ENCODE results near the gene TMEM114. TPM values are rescaled to one million over a fixed set of nuclear protein-coding genes. Genes with fewer than 3 reads are reported as not detected.

The TMEM114 gene
- total and polyA plus RNA-seq, 5 donors from 2014 or later = not detected

DNA sequence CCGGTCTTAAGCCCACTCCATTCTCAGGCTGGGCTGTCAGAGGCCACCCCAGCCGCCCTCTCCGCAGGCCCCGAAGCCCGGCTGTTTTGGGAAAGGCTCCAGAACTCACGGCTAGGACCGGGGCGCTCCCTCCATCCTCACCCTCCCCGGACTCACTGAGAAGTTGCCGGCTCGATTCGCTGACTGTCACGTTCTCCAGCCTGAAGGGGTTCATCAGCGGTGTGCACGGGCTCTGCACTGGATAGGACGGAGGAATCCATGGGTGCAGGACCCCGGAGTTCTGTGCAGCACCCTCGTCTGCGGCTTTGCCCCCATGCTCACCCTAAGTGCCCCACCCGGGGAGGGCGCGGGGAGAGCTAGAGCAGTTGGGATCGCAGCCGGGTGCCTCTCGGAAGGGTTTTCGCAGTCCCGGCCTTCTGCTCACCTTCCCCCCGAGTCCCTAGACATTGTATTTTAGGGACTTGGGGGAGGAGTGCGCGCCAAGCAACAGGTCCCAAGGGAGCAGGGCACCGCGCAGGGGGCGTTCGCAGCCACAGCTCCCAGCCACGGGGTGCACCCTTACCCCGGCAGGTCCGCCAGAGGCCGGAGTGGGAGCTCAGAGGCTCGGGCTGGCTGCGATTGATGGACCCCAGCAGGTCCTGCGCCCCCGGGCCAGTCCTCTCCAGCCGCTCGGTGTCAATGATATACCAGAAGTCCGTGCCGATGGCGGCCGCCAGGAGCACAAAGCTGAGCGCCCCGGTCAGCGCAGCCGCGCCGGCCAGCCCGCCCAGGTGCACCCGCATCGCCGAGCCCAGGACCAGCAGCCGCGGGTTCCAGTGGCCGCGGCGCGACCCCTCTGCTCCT is 1.0 kb downstream of the TMEM114 start:
- H3K27ac Mint-ChIP-seq = no peak overlapping the region
- peaks cover 0 to 6% (median under 1%) of the 10 kb centered on the region in 4 donors for H3K4me1 Mint-ChIP-seq
- H3K4me1 ChIP-seq (ENCODE audit: control insufficient read depth, insufficient read depth, low read length, poor library complexity, severe bottlenecking) = no peaks in the 10 kb centered on the region
- H3K36me3 ChIP-seq (ENCODE audit: control insufficient read depth, insufficient read depth, low read length) = no peaks in the 10 kb centered on the region
- ATAC-seq (ENCODE audit: low read depth in 2 of 2) = no peak
- peaks cover 17% of the 10 kb centered on the region for H3K27me3 ChIP-seq (ENCODE audit: control insufficient read depth, insufficient read depth, low read length)
- DNase-seq = no peak
- no peak overlapping the region for H3K4me3 Mint-ChIP-seq
- no peaks in the 10 kb centered on the region for H3K36me3 Mint-ChIP-seq
- H3K9me3 Mint-ChIP-seq = peaks cover 0 to 2% (median 0%) of the 10 kb centered on the region in 7 donors
- H3K4me3 ChIP-seq (ENCODE audit: low read depth, low read length) = no peak overlapping the region
- peaks cover 29% of the 10 kb centered on the region for H3K27me3 Mint-ChIP-seq
- no peak overlapping the region for H3K27ac ChIP-seq (ENCODE audit: insufficient read depth, low read length, poor library complexity, severe bottlenecking)
- no peaks in the 10 kb centered on the region for H3K9me3 ChIP-seq (ENCODE audit: control insufficient read depth in 2 of 2, low read length in 2 of 2)

DNA sequence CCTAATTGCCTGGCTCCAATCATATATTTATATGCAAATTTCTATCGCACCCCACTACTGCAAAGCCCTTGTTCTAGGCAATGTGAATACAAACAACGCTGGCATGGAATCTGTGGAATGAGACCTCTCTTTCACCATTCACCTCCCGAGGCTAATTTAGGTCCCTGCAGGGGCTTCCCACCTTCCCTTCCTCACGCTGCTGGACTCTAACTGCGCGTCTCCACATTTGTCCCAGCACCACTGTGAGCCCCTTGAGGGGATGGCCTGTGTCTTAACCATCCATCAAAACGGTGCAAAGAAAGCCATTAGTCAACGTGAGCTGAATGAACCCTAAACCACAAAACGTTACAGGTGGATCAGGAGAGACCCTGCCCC is 1.6 kb downstream of the TMEM114 start:
- no peak for DNase-seq
- Mint-ChIP-seq H3K9me3 (peaks cover 0 to 2% (median 0%) of the 10 kb centered on the region in 7 donors), H3K4me3 (no peak overlapping the region), H3K27ac (no peak overlapping the region), H3K27me3 (peaks cover 25% of the 10 kb centered on the region), H3K4me1 (peaks cover 0 to 6% (median under 1%) of the 10 kb centered on the region in 4 donors), H3K36me3 (no peaks in the 10 kb centered on the region)
- Histone ChIP-seq H3K27me3 (ENCODE audit: control insufficient read depth, insufficient read depth, low read length) (peaks cover 17% of the 10 kb centered on the region), H3K4me1 (ENCODE audit: control insufficient read depth, insufficient read depth, low read length, poor library complexity, severe bottlenecking) (no peaks in the 10 kb centered on the region), H3K27ac (ENCODE audit: insufficient read depth, low read length, poor library complexity, severe bottlenecking) (no peak overlapping the region), H3K36me3 (ENCODE audit: control insufficient read depth, insufficient read depth, low read length) (no peaks in the 10 kb centered on the region), H3K4me3 (ENCODE audit: low read depth, low read length) (no peak overlapping the region), H3K9me3 (ENCODE audit: control insufficient read depth in 2 of 2, low read length in 2 of 2) (no peaks in the 10 kb centered on the region)
- ATAC-seq (ENCODE audit: low read depth in 2 of 2) = no peak

DNA sequence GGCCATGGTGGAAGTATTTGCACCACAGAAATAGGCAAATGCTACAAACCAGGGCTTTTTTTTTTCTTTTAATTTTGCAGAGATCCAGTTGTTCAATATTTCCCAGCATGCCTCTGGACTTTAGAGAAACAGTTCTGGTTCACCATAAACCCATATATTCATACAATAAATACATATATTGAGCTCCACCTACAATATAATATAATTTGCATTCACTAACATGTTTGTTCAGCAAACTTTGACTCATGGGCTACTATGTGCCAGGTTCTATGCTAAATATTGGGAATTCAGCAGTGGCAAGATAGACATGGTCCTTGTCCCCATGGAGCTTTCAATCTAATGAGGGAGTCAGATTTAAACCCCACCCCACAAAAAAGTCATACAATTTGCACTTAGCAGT is 3.2 kb downstream of the TMEM114 start:
- Mint-ChIP-seq H3K27me3 (peaks cover 31% of the 10 kb centered on the region), H3K27ac (no peak overlapping the region), H3K4me3 (no peak overlapping the region), H3K36me3 (no peaks in the 10 kb centered on the region), H3K4me1 (peaks cover 0 to 6% (median under 1%) of the 10 kb centered on the region in 4 donors), H3K9me3 (peaks cover 0 to 2% (median 0%) of the 10 kb centered on the region in 7 donors)
- Histone ChIP-seq H3K36me3 (ENCODE audit: control insufficient read depth, insufficient read depth, low read length) (no peaks in the 10 kb centered on the region), H3K4me3 (ENCODE audit: low read depth, low read length) (no peak overlapping the region), H3K27ac (ENCODE audit: insufficient read depth, low read length, poor library complexity, severe bottlenecking) (no peak overlapping the region), H3K27me3 (ENCODE audit: control insufficient read depth, insufficient read depth, low read length) (peaks cover 10% of the 10 kb centered on the region), H3K4me1 (ENCODE audit: control insufficient read depth, insufficient read depth, low read length, poor library complexity, severe bottlenecking) (no peaks in the 10 kb centered on the region), H3K9me3 (ENCODE audit: control insufficient read depth in 2 of 2, low read length in 2 of 2) (no peaks in the 10 kb centered on the region)
- ATAC-seq (ENCODE audit: low read depth in 2 of 2) (no peak), DNase-seq (no peak)

DNA sequence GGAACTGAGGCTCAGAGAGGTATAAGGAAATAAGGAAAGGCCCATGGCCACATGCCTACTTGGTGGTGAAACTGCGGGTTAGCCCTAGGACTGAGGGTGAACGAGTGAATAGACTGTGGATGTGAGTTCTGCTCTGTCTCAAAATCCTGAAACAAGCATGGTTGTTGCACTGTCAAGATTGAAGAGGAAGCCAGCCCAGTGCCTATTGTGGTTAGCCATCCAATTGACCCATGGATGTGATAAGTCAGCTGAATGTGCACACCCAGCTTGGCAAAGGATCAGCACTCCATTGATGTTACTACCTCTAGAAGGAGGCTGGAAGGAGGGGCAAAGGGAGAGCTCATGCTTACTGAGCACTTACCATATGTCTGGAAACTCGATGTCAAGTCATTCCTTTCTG is 4.5 kb downstream of the TMEM114 start:
- peaks cover 0 to 6% (median 2%) of the 10 kb centered on the region in 4 donors for H3K4me1 Mint-ChIP-seq
- H3K4me3 Mint-ChIP-seq = no peak overlapping the region
- H3K36me3 Mint-ChIP-seq = no peaks in the 10 kb centered on the region
- ATAC-seq (ENCODE audit: low read depth in 2 of 2) (no peak), DNase-seq (no peak)
- no peaks in the 10 kb centered on the region for H3K9me3 ChIP-seq (ENCODE audit: control insufficient read depth in 2 of 2, low read length in 2 of 2)
- no peak overlapping the region for H3K27ac ChIP-seq (ENCODE audit: insufficient read depth, low read length, poor library complexity, severe bottlenecking)
- no peaks in the 10 kb centered on the region for H3K36me3 ChIP-seq (ENCODE audit: control insufficient read depth, insufficient read depth, low read length)
- H3K27me3 Mint-ChIP-seq = peaks cover 31% of the 10 kb centered on the region
- H3K4me3 ChIP-seq (ENCODE audit: low read depth, low read length) = no peak overlapping the region
- no peaks in the 10 kb centered on the region for H3K4me1 ChIP-seq (ENCODE audit: control insufficient read depth, insufficient read depth, low read length, poor library complexity, severe bottlenecking)
- H3K9me3 Mint-ChIP-seq = peaks cover 0 to 2% (median 0%) of the 10 kb centered on the region in 7 donors
- no peak overlapping the region for H3K27ac Mint-ChIP-seq
- peaks cover 8% of the 10 kb centered on the region for H3K27me3 ChIP-seq (ENCODE audit: control insufficient read depth, insufficient read depth, low read length)

DNA sequence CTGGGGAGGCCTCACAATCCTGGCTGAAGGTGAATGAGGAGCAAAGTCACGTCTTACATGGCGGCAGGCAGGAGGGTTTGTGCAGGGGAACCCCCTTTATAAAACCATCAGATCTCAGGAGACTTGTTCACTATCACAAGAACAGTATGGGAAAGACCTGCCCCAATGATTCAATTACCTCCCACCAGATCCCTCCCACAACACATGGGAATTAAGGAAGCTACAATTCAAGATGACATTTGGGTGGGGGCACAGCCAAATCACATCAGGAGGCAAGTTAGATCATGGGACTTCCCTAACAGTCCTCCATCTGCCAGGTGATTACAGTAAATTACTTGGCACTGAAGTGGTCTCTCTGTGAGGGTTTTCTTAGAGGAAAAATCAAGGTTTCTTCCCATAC is 5.3 kb downstream of the TMEM114 start:
- H3K9me3 Mint-ChIP-seq = peaks cover 0 to 2% (median 0%) of the 10 kb centered on the region in 7 donors
- H3K27ac Mint-ChIP-seq = no peak overlapping the region
- peaks cover 31% of the 10 kb centered on the region for H3K27me3 Mint-ChIP-seq
- Histone ChIP-seq H3K4me1 (ENCODE audit: control insufficient read depth, insufficient read depth, low read length, poor library complexity, severe bottlenecking) (no peaks in the 10 kb centered on the region), H3K36me3 (ENCODE audit: control insufficient read depth, insufficient read depth, low read length) (no peaks in the 10 kb centered on the region), H3K27ac (ENCODE audit: insufficient read depth, low read length, poor library complexity, severe bottlenecking) (no peak overlapping the region), H3K4me3 (ENCODE audit: low read depth, low read length) (no peak overlapping the region), H3K27me3 (ENCODE audit: control insufficient read depth, insufficient read depth, low read length) (peaks cover 6% of the 10 kb centered on the region), H3K9me3 (ENCODE audit: control insufficient read depth in 2 of 2, low read length in 2 of 2) (no peaks in the 10 kb centered on the region)
- DNase-seq = no peak
- H3K4me1 Mint-ChIP-seq = peaks cover 0 to 6% (median 2%) of the 10 kb centered on the region in 4 donors
- no peaks in the 10 kb centered on the region for H3K36me3 Mint-ChIP-seq
- no peak overlapping the region for H3K4me3 Mint-ChIP-seq
- no peak for ATAC-seq (ENCODE audit: low read depth in 2 of 2)

DNA sequence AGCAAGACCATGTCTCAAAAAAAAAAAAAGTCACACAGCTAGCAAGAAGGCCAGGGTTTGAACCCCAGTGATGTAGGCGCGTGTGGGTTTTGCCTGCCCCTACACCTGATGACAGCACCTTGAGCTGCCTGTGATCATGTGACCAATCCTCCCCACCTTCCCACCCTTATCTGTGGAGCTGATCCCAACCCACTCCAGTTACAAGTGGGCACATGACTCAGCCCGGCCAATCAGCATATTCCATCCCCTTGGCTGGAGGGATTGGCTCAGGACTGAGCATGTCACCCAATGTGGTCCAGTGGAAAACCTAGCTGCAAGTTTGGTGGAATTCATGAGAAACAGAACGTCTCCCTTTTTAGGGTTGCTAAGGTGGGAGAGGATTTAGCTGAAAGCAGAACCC is 6.6 kb downstream of the TMEM114 start:
- Histone ChIP-seq H3K4me1 (ENCODE audit: control insufficient read depth, insufficient read depth, low read length, poor library complexity, severe bottlenecking) (no peaks in the 10 kb centered on the region), H3K9me3 (ENCODE audit: control insufficient read depth in 2 of 2, low read length in 2 of 2) (no peaks in the 10 kb centered on the region), H3K27me3 (ENCODE audit: control insufficient read depth, insufficient read depth, low read length) (peaks cover 6% of the 10 kb centered on the region), H3K27ac (ENCODE audit: insufficient read depth, low read length, poor library complexity, severe bottlenecking) (no peak overlapping the region), H3K36me3 (ENCODE audit: control insufficient read depth, insufficient read depth, low read length) (no peaks in the 10 kb centered on the region), H3K4me3 (ENCODE audit: low read depth, low read length) (no peak overlapping the region)
- Mint-ChIP-seq H3K27ac (no peak overlapping the region), H3K9me3 (peaks cover 0 to 2% (median 0%) of the 10 kb centered on the region in 7 donors), H3K4me1 (peaks cover 0 to 4% (median under 1%) of the 10 kb centered on the region in 4 donors), H3K27me3 (peaks cover 28% of the 10 kb centered on the region), H3K36me3 (no peaks in the 10 kb centered on the region), H3K4me3 (no peak overlapping the region)
- no peak for ATAC-seq (ENCODE audit: low read depth in 2 of 2)
- DNase-seq = no peak

DNA sequence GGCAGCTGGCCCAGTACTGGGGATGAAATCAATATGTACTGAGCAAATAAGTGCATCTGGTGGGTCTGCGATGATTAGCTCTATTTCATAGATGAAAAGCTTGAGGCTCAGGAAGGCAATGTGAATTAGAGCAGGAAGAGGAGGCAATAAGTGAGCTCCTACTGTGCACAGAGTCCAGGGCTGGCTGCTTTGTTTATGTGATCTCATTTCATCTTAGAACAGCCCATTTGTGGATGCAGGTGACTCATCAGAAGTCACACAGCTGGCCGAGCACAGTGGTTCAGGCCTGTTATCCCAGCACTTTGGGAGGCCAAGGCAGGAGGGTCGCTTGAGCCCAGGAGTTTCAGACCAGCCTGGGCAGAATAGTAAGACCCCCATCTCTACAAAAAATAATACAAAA is 7.1 kb downstream of the TMEM114 start:
- Mint-ChIP-seq H3K4me3 (no peak overlapping the region), H3K27me3 (peaks cover 27% of the 10 kb centered on the region), H3K27ac (no peak overlapping the region), H3K9me3 (peaks cover 0 to 2% (median 0%) of the 10 kb centered on the region in 7 donors), H3K36me3 (no peaks in the 10 kb centered on the region), H3K4me1 (peaks cover 0 to 3% (median 0%) of the 10 kb centered on the region in 4 donors)
- no peak for DNase-seq
- H3K4me3 ChIP-seq (ENCODE audit: low read depth, low read length) = no peak overlapping the region
- H3K36me3 ChIP-seq (ENCODE audit: control insufficient read depth, insufficient read depth, low read length) = no peaks in the 10 kb centered on the region
- no peak for ATAC-seq (ENCODE audit: low read depth in 2 of 2)
- peaks cover 1% of the 10 kb centered on the region for H3K27me3 ChIP-seq (ENCODE audit: control insufficient read depth, insufficient read depth, low read length)
- no peak overlapping the region for H3K27ac ChIP-seq (ENCODE audit: insufficient read depth, low read length, poor library complexity, severe bottlenecking)
- no peaks in the 10 kb centered on the region for H3K9me3 ChIP-seq (ENCODE audit: control insufficient read depth in 2 of 2, low read length in 2 of 2)
- H3K4me1 ChIP-seq (ENCODE audit: control insufficient read depth, insufficient read depth, low read length, poor library complexity, severe bottlenecking) = no peaks in the 10 kb centered on the region

Data from CD4-positive, CD25-positive, alpha-beta regulatory T cell (primary cell).